Measurements from ENCODE around the gene PDE9A. TPM values are rescaled to one million over a fixed set of nuclear protein-coding genes. Genes with fewer than 3 reads are reported as not detected.
"Not testable (repeated sequence)": the region's sequence is repeated elsewhere in the genome, so short reads cannot be mapped to it uniquely, and the experiment has no call there.

Gene PDE9A
- total RNA-seq, 4 donors from 2014 or later: 6.9 to 13.0 (median 11.1) TPM

DNA sequence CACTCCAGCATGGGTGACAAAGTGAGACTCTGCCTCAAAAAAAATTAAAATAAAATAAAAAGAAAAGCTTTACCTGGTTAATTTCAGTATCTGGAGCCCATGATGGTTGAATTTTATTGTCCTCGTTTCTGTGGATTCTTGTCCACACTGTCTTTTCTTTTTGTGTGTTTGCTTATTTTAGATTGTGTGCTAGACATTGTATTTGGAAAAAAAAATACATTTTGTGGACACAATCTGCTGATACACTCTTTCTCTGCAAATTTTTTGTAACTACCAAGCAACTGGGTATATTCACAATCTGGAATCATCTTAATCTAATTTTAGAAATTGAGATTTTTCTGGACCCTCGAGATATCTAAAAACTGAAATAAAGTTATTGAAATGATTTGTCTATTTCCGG is 41.6 kb upstream of the PDE9A start:
- 92 to 94% methylated on average over 3 of the region's 3 CpGs for WGBS, 2 donors
- Histone ChIP-seq H3K9me3 (no peaks in the 10 kb centered on the region), H3K4me3 (replicated peaks in 1 of 3) (no peak overlapping the region), H3K4me1 (peaks cover 7 to 8% of the 10 kb centered on the region in 2 donors), H3K36me3 (no peaks in the 10 kb centered on the region), H3K27me3 (no peaks in the 10 kb centered on the region), H3K27ac (no peak overlapping the region)
- TF ChIP-seq, protein P1, sequence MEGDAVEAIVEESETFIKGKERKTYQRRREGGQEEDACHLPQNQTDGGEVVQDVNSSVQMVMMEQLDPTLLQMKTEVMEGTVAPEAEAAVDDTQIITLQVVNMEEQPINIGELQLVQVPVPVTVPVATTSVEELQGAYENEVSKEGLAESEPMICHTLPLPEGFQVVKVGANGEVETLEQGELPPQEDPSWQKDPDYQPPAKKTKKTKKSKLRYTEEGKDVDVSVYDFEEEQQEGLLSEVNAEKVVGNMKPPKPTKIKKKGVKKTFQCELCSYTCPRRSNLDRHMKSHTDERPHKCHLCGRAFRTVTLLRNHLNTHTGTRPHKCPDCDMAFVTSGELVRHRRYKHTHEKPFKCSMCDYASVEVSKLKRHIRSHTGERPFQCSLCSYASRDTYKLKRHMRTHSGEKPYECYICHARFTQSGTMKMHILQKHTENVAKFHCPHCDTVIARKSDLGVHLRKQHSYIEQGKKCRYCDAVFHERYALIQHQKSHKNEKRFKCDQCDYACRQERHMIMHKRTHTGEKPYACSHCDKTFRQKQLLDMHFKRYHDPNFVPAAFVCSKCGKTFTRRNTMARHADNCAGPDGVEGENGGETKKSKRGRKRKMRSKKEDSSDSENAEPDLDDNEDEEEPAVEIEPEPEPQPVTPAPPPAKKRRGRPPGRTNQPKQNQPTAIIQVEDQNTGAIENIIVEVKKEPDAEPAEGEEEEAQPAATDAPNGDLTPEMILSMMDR (IDR thresholded peaks at IDR 0.05): no peak
- no peak for TF ChIP-seq POLR2A (IDR thresholded peaks at IDR 0.05)
- no peak for DNase-seq
- intact Hi-C loops (cut with DNase I): no loop called here

DNA sequence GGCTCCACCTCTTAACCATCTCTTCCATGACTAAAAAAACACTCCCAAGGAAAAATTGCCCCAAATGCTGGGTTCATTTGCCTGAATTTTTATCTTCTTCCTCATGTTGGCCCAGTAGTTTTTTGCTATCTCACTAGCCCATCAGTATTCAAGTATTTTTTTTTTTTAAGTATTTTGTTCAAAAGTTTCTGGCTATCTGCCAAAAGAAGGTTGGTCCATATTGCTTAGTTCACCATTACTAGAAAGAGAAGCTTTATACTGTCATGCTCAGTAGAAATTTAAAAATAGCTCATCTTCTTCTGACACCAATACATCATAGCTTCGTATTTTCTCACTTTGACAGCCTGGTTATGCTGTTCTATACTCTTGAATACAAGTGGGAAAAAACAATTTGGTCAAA is 41.0 kb upstream of the PDE9A start:
- Histone ChIP-seq H3K36me3 (no peaks in the 10 kb centered on the region), H3K27me3 (no peaks in the 10 kb centered on the region), H3K27ac (no peak overlapping the region), H3K9me3 (no peaks in the 10 kb centered on the region), H3K4me3 (replicated peaks in 1 of 3) (no peak overlapping the region), H3K4me1 (peaks cover 4 to 10% of the 10 kb centered on the region in 2 donors)
- no peak for DNase-seq
- intact Hi-C loops (cut with DNase I): no loop called here
- no peak for TF ChIP-seq POLR2A (IDR thresholded peaks at IDR 0.05)
- TF ChIP-seq, protein P1 (IDR thresholded peaks at IDR 0.05): no peak
- 92 to 93% methylated on average over 1 of the region's 1 CpG for WGBS, 2 donors

DNA sequence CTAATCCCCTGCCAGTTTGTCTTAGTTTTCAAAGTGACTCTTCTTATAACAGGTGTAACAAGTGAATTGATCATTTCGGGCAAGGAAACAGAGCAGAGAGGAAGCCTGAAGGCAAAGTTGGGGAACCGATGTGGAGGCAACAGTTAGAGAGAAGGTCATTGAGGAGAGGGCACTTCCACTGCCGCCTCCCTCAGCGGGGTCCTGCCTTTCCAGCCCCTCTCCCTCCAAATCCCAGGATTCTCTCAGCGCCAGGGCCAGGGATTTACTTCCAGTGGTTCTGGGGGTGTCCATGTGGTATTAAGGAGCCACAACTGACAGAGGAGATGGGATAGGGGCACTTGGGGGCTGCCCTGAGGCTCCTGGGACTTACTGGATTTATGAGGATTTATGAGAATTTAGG is 39.7 kb upstream of the PDE9A start:
- no peak for DNase-seq
- intact Hi-C loops (cut with DNase I): no loop called here
- 91 to 92% methylated on average over 5 of the region's 5 CpGs for WGBS, 2 donors
- peaks cover 0 to 10% of the 10 kb centered on the region in 2 donors for H3K4me1 ChIP-seq
- no peaks in the 10 kb centered on the region for H3K36me3 ChIP-seq
- no peak overlapping the region for H3K27ac ChIP-seq
- TF ChIP-seq, protein P1 (IDR thresholded peaks at IDR 0.05): no peak
- no peak for TF ChIP-seq POLR2A (IDR thresholded peaks at IDR 0.05)
- H3K27me3 ChIP-seq: no peaks in the 10 kb centered on the region
- no peaks in the 10 kb centered on the region for H3K9me3 ChIP-seq
- H3K4me3 ChIP-seq (replicated peaks in 1 of 3): no peak overlapping the region

DNA sequence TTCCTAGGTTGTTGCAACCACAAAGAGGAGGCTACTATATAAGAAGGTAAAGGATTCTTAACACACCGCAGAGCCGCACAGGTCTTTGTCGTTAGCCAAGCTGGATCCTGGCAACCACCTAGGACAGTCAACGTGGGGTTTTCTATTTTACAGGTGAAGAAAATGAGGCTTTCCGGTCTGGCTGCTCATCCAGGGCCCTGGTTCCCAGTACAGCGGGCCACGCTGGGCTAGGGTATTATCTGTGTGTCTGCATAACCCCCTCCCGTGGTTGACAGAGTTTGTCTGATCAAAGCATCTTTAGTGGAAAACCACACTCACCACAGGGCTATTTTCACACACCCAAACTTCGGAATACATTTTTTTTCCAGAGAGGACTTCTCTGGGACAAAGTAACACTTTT is 39.0 kb upstream of the PDE9A start:
- no peaks in the 10 kb centered on the region for H3K36me3 ChIP-seq
- no peaks in the 10 kb centered on the region for H3K27me3 ChIP-seq
- intact Hi-C loops (cut with DNase I): no loop called here
- 80 to 83% methylated on average over 9 of the region's 9 CpGs for WGBS, 2 donors
- no peak overlapping the region for H3K4me3 ChIP-seq (replicated peaks in 1 of 3)
- no peak overlapping the region for H3K27ac ChIP-seq
- no peak for DNase-seq
- no peaks in the 10 kb centered on the region for H3K9me3 ChIP-seq
- TF ChIP-seq POLR2A (IDR thresholded peaks at IDR 0.05): no peak
- TF ChIP-seq, protein P1 (IDR thresholded peaks at IDR 0.05): no peak
- H3K4me1 ChIP-seq: peaks cover 0 to 10% of the 10 kb centered on the region in 2 donors

DNA sequence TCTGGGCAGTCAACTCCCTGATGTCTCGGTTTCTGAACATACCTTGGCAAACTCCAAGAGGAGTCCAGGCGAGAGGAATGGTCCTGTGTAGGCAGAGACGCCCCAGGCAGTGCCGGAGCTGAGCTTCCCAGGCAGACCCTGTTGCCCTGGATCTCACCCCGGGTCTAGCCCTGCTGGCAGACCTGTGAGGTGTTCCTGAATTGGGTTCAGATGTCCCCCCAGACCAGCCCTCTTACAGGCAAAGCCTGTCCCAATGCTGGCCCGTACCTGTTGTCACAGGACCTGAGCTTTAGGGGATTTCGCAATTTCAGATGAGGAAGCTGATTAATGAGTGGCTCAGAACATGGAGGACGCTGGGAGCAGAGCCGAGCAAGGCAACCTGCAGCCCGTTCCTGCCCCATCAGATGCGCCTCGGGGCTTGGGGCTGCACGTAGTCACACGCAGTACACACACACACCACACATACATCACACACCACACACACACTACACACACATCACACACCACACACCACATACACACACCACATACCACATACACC is 38.5 kb upstream of the PDE9A start:
- intact Hi-C loops (cut with DNase I): no loop called here
- no peak overlapping the region for H3K27ac ChIP-seq

DNA sequence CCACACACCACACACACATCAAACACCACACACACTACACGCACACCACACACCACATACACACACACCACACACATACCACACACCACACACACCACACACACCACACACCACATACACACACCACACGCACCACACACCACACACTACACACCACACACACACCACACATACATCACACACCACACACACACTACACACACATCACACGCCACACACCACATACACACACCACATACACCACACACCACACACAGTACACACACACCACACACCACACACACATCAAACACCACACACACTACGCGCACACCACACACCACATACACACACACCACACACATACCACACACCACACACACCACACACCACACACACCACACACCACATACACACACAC is 38.0 kb upstream of the PDE9A start:
- H3K4me1 ChIP-seq; H3K27ac ChIP-seq; intact Hi-C loops (cut with DNase I); H3K4me3 ChIP-seq (replicated peaks in 1 of 3); H3K27me3 ChIP-seq; H3K36me3 ChIP-seq; DNase-seq; H3K9me3 ChIP-seq: not testable (repeated sequence)
- 77 to 94% methylated on average over 1 to 2 of the region's 5 CpGs for WGBS, 2 donors

More for the DNA sequence above, 38.5 kb upstream of the PDE9A start:
- no peaks in the 10 kb centered on the region for H3K27me3 ChIP-seq
- 37 to 40% methylated on average over 12 to 13 of the region's 14 CpGs for WGBS, 2 donors
- H3K4me3 ChIP-seq (replicated peaks in 1 of 3): no peak overlapping the region
- TF ChIP-seq POLR2A (IDR thresholded peaks at IDR 0.05): no peak
- TF ChIP-seq, protein P1 (IDR thresholded peaks at IDR 0.05): no peak
- peak in 1 of 2 donors; percentile 18 for DNase-seq
- peaks cover 0 to 10% of the 10 kb centered on the region in 2 donors for H3K4me1 ChIP-seq
- H3K9me3 ChIP-seq: no peaks in the 10 kb centered on the region
- no peaks in the 10 kb centered on the region for H3K36me3 ChIP-seq
